Tibial artery (tissue), 4 donors: ENCODE data around the gene EPHA8.

ENCODE experiments used
- DNase-seq, 2 donors: peaks; one replicate each; pipeline ENCODE4 v3.0.0-alpha.2; 2019
- H3K27ac ChIP-seq, 2 donors: fragments of 200-600 bp; sonication (generic) in 1 of 2; 1 replicate in 1 of 2; 2 replicates in 1 of 2; pipeline ENCODE4 v1.5.1; 2018 to 2019; ENCODE audit warnings: mild to moderate bottlenecking in 1 of 2
- H3K27me3 ChIP-seq, 2 donors: fragments of 200-600 bp; sonication (generic) in 1 of 2; one replicate each; pipeline versions ENCODE4 v1.5.1 to v1.6.0; 2016 to 2019
- H3K36me3 ChIP-seq, 3 donors: fragments of 200-600 bp; sonication (generic) in 2 of 3; one replicate each; pipeline ENCODE4 v1.5.1; 2016 to 2019; ENCODE audit warnings: mild to moderate bottlenecking in 2 of 3
- H3K4me1 ChIP-seq, 4 donors: fragments of 200-600 bp; sonication (generic) in 2 of 4; 1 replicate in 3 of 4; 2 replicates in 1 of 4; pipeline ENCODE4 v1.5.1; 2016 to 2019
- H3K4me3 ChIP-seq, 2 donors: fragments of 200-600 bp; sonication (generic) in 1 of 2; 1 replicate in 1 of 2; 2 replicates in 1 of 2; pipeline ENCODE4 v1.5.1; 2018 to 2019; ENCODE audit warnings: mild to moderate bottlenecking in 2 of 2
- H3K9me3 ChIP-seq, 3 donors: fragments of 200-600 bp; sonication (generic) in 1 of 3; one replicate each; pipeline ENCODE4 v1.5.1; 2016 to 2019
- CTCF ChIP-seq, 2 experiments: fragments of 200-600 bp in 1 of 2; fragments of 450-650 bp in 1 of 2; IDR thresholded peaks; one replicate each; pipeline ENCODE4 v1.5.1; 2017 to 2019; ENCODE audit warnings: antibody characterized with exemption in 2 of 2, mild to moderate bottlenecking in 1 of 2, moderate library complexity in 1 of 2
- intact Hi-C: fragments of 100-400 bp; cut with DNase I; formaldehyde crosslinking; loops from one replicate; pipeline ENCODE4 v1.15.0; 2023; ENCODE audit warnings: low total_unique reads

EPHA8 gene

GRCh38 chr1:22521692-22522091 lies 41.6 kb upstream of the EPHA8 start:
- Histone ChIP-seq H3K27ac (no peak overlapping the region), H3K36me3 (peaks cover 80 to 100% (median 95%) of the 10 kb centered on the region in 3 donors), H3K4me3 (no peak overlapping the region), H3K9me3 (no peaks in the 10 kb centered on the region), H3K27me3 (no peaks in the 10 kb centered on the region), H3K4me1 (no peaks in the 10 kb centered on the region)
- intact Hi-C loops = loop anchor here (10.0 kb wide), 1 partner anchor 67 kb away; the partner anchor contains the start of gene ZBTB40
- no peak for TF ChIP-seq CTCF (IDR thresholded peaks at IDR 0.05)
- no peak for DNase-seq

- DNase-seq = no peak
- Histone ChIP-seq H3K27me3 (no peaks in the 10 kb centered on the region), H3K27ac (no peak overlapping the region), H3K36me3 (peaks cover 76 to 100% (median 95%) of the 10 kb centered on the region in 3 donors), H3K9me3 (no peaks in the 10 kb centered on the region), H3K4me1 (no peaks in the 10 kb centered on the region), H3K4me3 (no peak overlapping the region)
- intact Hi-C loops = loop anchor here (10.0 kb wide), 1 partner anchor 67 kb away; the partner anchor contains the start of gene ZBTB40
- TF ChIP-seq CTCF (IDR thresholded peaks at IDR 0.05) = no peak
Observed at GRCh38 chr1:22522221-22522743, 41.0 kb upstream of the EPHA8 start.

- H3K9me3 ChIP-seq = no peaks in the 10 kb centered on the region
- TF ChIP-seq CTCF (IDR thresholded peaks at IDR 0.05) = no peak
- no peak for DNase-seq
- no peak overlapping the region for H3K4me3 ChIP-seq
- H3K36me3 ChIP-seq = peaks cover 62 to 93% (median 73%) of the 10 kb centered on the region in 3 donors
- H3K27ac ChIP-seq = no peak overlapping the region
- intact Hi-C loops = loop anchor here (10.0 kb wide), 1 partner anchor 70 kb away; the partner anchor contains the start of gene ZBTB40
- H3K27me3 ChIP-seq = no peaks in the 10 kb centered on the region
- H3K4me1 ChIP-seq = no peaks in the 10 kb centered on the region
Observed at GRCh38 chr1:22524481-22524880, 38.8 kb upstream of the EPHA8 start.

- peaks cover 0 to 6% (median 3%) of the 10 kb centered on the region in 4 donors for H3K4me1 ChIP-seq
- H3K4me3 ChIP-seq = no peak overlapping the region
- no peak overlapping the region for H3K27ac ChIP-seq
- peaks cover 54 to 86% (median 66%) of the 10 kb centered on the region in 3 donors for H3K36me3 ChIP-seq
- no peaks in the 10 kb centered on the region for H3K27me3 ChIP-seq
- intact Hi-C loops = loop anchor here (10.0 kb wide), 1 partner anchor 70 kb away; the partner anchor contains the start of gene ZBTB40
- TF ChIP-seq CTCF (IDR thresholded peaks at IDR 0.05) = no peak
- no peak for DNase-seq
- no peaks in the 10 kb centered on the region for H3K9me3 ChIP-seq
Observed at GRCh38 chr1:22525211-22525610, 38.1 kb upstream of the EPHA8 start.

- Histone ChIP-seq H3K27me3 (no peaks in the 10 kb centered on the region), H3K4me1 (peaks cover 0 to 10% (median 7%) of the 10 kb centered on the region in 4 donors), H3K9me3 (no peaks in the 10 kb centered on the region), H3K27ac (no peak overlapping the region), H3K4me3 (no peak overlapping the region), H3K36me3 (peaks cover 50 to 81% (median 61%) of the 10 kb centered on the region in 3 donors)
- TF ChIP-seq CTCF (IDR thresholded peaks at IDR 0.05) = no peak
- no peak for DNase-seq
- intact Hi-C loops = loop anchor here (10.0 kb wide), 1 partner anchor 71 kb away; the partner anchor contains the start of gene ZBTB40
Observed at GRCh38 chr1:22525646-22526045, 37.6 kb upstream of the EPHA8 start.
